Activated naive CD4-positive, alpha-beta T cell treated with anti-CD3 and anti-CD28 coated beads, Interleukin-2, amount 50 U/mL, for 72 hours (primary cell): ENCODE results near the gene LUC7L2. TPM values are rescaled to one million over a fixed set of nuclear protein-coding genes. Genes with fewer than 3 reads are reported as not detected.
A peak's percentile ranks its signal among the peaks of the same experiment; 100 is the strongest.
"Not testable (repeated sequence)": the region's sequence is repeated elsewhere in the genome, so short reads cannot be mapped to it uniquely, and the experiment has no call there.

ENCODE experiments used
- ATAC-seq, 2 donors: fragments of 150-1000 bp; cut with Tn5 transposase; 2 replicates each; pipeline ENCODE4 v1.10.0; 2021; ENCODE audit warnings: mild to moderate bottlenecking in 2 of 2, moderate library complexity in 2 of 2
- DNase-seq, 2 donors: peaks; one replicate each; pipeline ENCODE4 v3.0.0; 2021 to 2022; ENCODE audit warnings: low spot score in 2 of 2
- H3K27ac Mint-ChIP-seq, 2 donors: one replicate each; pipeline ENCODE4 v1.8.0; 2022; ENCODE audit warnings: mild to moderate bottlenecking in 2 of 2, mixed read lengths in 2 of 2
- H3K36me3 Mint-ChIP-seq, 2 donors: one replicate each; pipeline ENCODE4 v1.8.0; 2022; ENCODE audit warnings: mixed read lengths in 2 of 2
- H3K9me3 Mint-ChIP-seq, 2 donors: one replicate each; pipeline ENCODE4 v1.8.0; 2022; ENCODE audit warnings: mixed read lengths in 2 of 2
- total RNA-seq, 2 donors: library from RNA; stranded (reverse); gene quantifications; one replicate each; pipeline ENCODE4 v1.2.3, GENCODE V29; 2022

LUC7L2 gene
- total RNA-seq, 2 donors from 2014 or later: 136 to 143 TPM

DNA sequence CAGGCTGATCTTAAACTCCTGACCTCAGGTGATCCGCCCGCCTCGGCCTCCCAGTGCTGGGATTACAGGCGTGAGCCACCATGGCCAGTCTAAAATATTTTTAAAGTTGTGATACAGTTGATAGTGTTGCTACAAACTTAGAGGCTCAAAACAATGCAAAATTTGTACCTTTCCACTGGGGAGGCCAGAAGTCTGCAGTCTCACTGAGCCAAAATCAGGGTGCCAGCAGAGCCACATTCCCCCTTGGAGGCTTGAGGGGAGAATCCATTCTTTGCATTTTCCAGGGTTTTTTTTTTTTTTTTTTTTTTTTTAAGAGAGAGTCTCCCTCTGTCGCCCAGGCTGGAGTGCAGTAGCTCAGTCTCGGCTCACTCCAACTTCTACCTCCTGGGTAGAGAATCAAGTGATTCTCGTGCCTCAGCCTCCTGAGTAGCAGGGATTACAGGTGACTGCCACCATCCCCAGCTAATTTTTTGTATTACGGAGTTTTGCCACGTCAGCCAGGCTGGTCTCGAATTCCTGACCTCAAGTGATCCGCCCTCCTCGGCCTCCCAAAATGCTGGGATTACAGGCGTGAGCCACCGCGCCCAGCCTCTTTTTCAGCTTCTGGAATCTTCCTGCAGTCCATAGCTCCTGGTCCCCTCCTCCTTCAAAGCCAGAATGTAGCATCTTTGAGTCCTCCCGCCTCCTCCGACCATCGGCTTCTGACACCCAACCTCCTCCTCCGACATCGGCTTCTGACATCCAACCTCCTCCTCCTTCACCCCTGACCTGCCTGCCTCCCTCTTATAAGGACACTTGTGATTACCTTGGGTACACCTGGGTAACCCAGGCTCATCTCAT lies 86.6 kb downstream of the LUC7L2 start:
- no peaks in the 10 kb centered on the region for H3K36me3 Mint-ChIP-seq
- H3K27ac Mint-ChIP-seq: no peak overlapping the region
- ATAC-seq (no peak), DNase-seq (no peak)
- H3K9me3 Mint-ChIP-seq: no peaks in the 10 kb centered on the region

DNA sequence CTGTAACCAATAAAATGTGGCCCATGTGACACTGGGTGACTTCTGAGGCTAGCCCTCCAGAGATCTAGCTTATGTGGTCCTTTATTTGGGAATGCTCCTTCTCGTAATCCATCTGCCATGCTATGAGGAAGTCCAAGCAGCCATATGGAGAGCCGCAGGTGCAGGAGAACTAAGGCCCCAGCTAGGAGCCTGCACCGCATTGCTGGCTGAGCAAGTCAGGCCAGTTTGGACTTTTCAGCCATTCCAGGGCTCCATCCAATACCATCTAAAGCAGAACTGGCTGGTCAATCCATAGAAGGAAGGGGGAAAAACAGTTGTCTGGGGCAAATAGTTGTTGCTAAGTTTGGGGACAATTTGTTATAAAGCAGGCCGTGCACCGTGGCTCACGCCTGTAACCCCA lies 91.2 kb downstream of the LUC7L2 start:
- DNase-seq (no peak), ATAC-seq (no peak)
- H3K9me3 Mint-ChIP-seq: no peaks in the 10 kb centered on the region
- no peak overlapping the region for H3K27ac Mint-ChIP-seq
- H3K36me3 Mint-ChIP-seq: no peaks in the 10 kb centered on the region

DNA sequence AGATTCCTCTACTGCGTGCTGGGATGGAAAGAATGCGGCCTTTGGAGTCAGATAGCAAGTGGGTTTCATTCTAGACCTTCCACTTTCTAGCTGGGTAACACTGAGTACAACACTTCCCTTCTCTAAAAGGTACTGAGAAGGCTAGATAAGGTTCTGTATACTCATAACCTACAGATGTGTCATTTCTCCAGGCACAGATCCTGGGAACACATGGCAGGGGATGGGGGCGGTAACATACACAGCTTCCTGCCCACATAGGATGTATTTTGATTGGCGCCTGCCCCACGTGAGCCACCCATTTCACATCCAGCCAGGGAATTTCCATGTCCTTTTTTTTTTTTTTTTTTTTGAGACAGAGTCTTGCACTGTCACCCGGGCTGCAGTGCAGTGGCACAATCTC lies 91.9 kb downstream of the LUC7L2 start:
- Mint-ChIP-seq H3K9me3 (no peaks in the 10 kb centered on the region), H3K27ac (no peak overlapping the region), H3K36me3 (no peaks in the 10 kb centered on the region)
- ATAC-seq: no peak
- no peak for DNase-seq

DNA sequence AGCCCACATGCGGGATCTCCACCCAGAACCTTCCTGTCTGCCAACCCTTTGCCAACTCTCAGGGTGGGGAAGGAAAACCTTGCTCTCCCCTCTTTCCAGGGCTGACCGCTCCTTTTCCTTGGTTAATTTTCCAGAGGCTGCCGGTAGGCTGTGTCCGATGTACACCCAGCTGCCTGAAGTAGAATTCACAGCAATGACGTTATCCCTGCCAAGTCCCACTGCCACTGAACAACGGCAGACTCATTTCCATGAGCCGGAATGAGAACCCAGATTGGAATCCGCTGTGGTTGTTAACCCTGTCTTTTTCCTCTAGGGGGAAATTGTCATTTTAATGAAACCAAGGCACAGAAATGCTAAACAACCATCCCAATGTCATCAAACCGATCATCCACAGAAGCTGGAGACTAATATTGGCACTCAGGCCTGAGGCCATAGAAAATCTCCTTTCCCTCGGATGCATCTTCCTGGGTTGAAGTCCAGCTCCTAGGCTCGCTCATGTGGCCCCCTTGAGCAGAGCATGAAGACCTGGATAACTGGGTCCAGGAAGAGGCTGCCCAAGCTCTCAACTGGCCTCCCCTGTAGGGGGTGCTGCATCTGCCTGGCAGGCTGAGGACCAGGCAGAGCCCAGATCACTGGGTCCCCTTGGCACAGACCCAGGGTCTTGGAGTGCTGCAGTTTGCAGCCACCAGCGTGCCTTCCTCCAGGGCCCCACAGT lies 93.4 kb downstream of the LUC7L2 start:
- H3K27ac Mint-ChIP-seq: no peak overlapping the region
- H3K9me3 Mint-ChIP-seq: no peaks in the 10 kb centered on the region
- ATAC-seq (no peak), DNase-seq (no peak)
- H3K36me3 Mint-ChIP-seq: no peaks in the 10 kb centered on the region

DNA sequence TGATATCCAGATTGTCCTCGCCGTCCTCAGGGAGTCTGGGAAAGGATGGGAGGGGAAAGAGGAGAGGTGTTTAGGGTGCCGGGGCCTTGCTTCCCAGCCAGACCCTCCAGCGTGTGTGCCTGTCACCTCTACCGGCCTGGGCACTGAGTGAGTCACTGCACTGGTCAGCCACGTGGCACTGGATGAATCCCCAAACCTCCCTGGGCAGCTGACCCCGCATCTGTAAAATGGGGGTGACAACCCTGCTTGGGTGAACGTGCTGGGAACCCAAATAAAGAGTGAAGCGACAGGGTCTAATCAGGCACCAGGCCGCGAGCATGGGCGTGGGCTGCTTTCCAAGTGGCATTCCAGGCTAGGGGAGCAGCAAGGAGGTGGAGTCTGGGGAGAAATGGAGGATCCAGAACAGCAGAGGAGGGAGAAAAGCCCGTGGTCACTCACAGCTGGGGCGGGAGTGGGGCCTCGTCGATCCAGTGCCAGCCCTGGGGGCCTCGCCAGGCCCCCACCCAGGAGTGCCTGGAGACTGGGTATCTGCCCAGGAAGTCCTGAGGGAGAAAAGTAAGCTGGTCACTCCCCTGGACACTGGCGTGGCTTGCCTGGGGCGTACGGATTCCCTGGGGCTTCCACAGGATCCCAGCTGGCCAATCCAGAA lies 94.1 kb downstream of the LUC7L2 start:
- H3K27ac Mint-ChIP-seq: peak overlapping the region in 1 of 2 donors; percentile 44
- DNase-seq (no peak), ATAC-seq (no peak)
- H3K36me3 Mint-ChIP-seq: no peaks in the 10 kb centered on the region
- H3K9me3 Mint-ChIP-seq: no peaks in the 10 kb centered on the region

DNA sequence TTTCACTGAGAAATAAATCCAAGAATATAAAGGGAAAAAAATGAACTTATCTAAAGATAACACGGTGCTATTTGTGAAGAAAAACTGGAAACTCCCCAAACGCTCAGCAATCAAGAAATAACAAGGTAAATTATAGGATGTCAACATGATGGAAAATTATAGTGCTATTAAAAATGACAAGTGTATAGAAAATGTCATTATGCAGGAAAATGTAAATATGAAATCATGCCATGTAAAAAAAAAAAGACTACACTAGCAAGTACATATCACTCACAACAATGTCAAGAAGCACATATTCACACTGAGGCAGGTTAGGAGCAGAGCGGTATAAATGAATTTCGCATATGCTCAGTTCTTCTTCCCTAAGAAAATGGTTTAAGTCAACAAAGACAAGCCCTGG lies 96.1 kb downstream of the LUC7L2 start:
- H3K9me3 Mint-ChIP-seq: no peaks in the 10 kb centered on the region
- no peaks in the 10 kb centered on the region for H3K36me3 Mint-ChIP-seq
- H3K27ac Mint-ChIP-seq: no peak overlapping the region
- DNase-seq (no peak), ATAC-seq (no peak)

DNA sequence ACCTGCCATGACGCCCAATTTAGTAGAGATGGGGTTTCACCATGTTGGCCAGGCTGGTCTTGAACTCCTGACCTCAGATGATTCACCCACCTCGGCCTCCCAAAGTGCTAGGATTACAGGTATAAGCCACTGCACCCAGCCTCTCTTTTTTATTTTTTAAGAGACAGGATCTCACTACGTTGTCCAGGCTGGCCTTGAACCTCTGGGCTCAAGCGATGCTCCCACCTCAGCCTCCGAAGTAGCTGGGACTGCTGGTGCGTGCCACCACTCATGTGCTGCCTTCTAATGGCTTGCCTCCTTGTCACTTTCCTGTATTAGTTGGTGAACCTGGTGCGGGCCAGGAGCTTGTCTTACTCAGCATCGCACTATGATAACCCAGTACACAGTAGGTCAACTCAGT lies 96.8 kb downstream of the LUC7L2 start:
- H3K27ac Mint-ChIP-seq: no peak overlapping the region
- H3K9me3 Mint-ChIP-seq: no peaks in the 10 kb centered on the region
- DNase-seq (no peak), ATAC-seq (no peak)
- H3K36me3 Mint-ChIP-seq: no peaks in the 10 kb centered on the region

DNA sequence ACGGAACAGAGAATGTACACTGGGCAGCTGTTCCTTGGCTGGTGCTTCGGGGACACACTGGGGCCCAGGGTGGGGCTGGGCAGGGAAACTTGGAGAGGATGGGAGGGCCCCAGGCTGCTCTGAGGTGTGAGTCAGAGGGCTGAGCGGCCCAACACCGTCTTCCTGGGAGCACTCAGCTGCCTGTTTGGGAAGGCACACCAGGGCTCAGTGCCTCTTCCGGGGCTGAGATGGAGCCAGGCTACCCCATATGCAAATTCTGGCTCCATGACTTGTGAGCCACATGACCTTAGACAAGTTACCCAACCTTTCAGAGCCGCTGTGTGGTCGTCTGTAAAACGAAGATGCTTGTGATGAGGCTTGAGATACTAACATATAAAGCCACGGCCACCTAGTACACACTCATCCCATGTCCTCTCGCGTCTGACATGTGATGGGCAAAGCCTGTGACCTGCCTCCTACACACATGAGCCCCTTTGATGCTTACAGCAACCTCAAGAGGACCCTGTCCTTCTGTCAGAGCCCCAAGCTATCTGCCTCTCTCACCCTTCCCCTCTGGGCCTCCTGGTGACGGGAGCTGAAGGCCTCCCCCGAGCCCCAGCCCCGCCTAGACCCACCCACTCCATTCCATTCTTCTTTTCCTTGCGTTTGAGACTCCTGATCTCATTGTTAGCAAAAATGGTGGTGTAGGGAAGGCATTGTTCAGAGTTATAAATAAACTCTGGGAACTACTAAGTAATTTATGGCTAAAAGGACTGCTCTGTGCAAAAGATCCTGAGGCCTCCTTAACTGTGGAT lies 97.7 kb downstream of the LUC7L2 start:
- H3K27ac Mint-ChIP-seq: no peak overlapping the region

DNA sequence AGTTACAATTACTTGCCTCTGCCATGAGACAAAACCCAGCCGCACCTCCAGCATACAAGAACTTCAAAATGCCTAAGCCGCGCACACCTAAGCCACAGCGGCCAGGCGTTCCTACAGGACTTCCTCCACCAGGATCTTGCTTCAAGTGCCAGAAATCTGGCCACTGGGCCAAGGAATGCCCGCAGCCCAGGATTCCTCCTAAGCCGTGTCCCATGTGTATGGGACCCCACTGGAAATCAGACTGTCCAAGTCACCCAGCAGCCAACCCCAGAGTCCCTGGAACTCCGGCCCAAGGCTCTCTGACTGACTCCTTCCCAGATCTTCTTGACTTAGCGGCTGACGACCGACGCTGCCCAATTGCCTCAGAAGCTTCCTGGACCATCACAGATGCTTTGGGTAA lies 103.7 kb downstream of the LUC7L2 start:
- not testable (repeated sequence) for DNase-seq, H3K27ac Mint-ChIP-seq, ATAC-seq, H3K36me3 Mint-ChIP-seq, H3K9me3 Mint-ChIP-seq

More for the DNA sequence above, 97.7 kb downstream of the LUC7L2 start:
- H3K36me3 Mint-ChIP-seq: no peaks in the 10 kb centered on the region
- ATAC-seq: no peak
- H3K9me3 Mint-ChIP-seq: no peaks in the 10 kb centered on the region
- DNase-seq: no peak

DNA sequence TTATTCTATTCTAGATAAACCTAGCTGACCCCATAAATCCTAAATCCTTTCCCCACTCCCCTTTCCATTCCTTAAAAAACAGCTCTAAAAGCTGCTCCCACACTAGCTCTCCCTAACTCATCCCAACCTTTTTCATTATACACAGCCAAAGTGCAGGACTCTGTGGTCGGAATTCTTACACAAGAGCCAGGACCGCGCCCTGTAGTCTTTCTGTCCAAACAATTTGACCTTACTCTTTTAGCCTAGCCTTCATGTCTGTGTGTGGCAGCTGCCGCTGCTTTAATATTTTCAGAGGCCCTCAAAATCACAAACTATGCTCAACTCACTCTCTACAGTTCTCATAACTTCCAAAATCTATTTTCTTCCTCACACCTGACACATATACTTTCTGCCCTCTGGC lies 104.8 kb downstream of the LUC7L2 start:
- H3K9me3 Mint-ChIP-seq, H3K36me3 Mint-ChIP-seq, DNase-seq, H3K27ac Mint-ChIP-seq, ATAC-seq: not testable (repeated sequence)

DNA sequence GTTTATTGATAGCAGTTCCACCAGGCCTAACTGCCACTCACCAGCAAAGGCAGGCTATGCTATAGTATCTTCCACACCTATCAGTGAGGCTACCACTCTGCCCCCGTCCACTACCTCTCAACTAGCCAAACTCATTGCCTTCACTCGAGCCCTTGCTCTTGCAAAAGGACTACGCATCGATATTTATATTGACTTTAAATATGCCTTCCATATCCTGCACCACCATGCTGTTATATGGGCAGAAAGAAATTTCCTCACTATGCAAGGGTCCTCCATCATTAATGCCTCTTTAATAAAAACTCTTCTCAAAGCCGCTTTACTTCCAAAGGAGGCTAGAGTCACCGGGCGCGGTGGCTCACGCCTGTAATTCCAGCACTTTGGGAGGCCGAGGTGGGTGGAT lies 105.4 kb downstream of the LUC7L2 start:
- not testable (repeated sequence) for ATAC-seq, H3K27ac Mint-ChIP-seq, DNase-seq, H3K9me3 Mint-ChIP-seq, H3K36me3 Mint-ChIP-seq

DNA sequence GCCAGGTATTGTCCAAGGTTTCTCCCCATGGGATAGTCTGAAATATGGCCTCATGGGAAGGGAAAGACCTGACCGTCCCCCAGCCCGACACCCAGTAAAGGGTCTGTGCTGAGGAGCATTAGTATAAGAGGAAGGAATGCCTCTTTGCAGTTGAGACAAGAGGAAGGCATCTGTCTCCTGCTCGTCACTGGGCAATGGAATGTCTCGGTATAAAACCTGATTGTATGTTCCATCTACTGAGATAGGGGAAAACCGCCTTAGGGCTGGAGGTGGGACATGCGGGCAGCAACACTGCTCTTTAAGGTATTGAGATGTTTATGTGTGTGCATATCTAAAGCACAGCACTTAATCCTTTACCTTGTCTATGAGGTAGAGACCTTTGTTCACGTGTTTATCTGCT lies 108.0 kb downstream of the LUC7L2 start:
- not testable (repeated sequence) for H3K9me3 Mint-ChIP-seq, DNase-seq, H3K36me3 Mint-ChIP-seq, H3K27ac Mint-ChIP-seq, ATAC-seq

DNA sequence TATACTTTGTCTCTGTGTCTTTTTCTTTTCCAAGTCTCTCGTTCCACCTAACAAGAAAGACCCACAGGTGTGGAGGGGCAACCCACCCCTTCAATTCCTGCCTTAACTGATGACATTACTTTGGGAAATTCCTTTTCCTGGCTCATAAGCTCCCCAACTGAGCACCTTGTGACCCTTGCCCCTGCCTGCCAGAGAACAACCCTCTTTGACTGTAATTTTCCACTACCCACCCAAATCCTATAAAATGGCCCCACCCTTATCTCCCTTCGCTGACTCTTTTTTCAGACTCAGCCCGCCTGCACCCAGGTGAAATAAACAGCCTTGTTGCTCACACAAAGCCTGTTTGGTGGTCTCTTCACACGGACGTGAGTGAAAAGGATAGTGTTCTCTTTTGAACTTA lies 108.6 kb downstream of the LUC7L2 start:
- H3K36me3 Mint-ChIP-seq: not testable (repeated sequence)
- H3K27ac Mint-ChIP-seq: peak overlapping the region in 1 of 2 donors; percentile 45

DNA sequence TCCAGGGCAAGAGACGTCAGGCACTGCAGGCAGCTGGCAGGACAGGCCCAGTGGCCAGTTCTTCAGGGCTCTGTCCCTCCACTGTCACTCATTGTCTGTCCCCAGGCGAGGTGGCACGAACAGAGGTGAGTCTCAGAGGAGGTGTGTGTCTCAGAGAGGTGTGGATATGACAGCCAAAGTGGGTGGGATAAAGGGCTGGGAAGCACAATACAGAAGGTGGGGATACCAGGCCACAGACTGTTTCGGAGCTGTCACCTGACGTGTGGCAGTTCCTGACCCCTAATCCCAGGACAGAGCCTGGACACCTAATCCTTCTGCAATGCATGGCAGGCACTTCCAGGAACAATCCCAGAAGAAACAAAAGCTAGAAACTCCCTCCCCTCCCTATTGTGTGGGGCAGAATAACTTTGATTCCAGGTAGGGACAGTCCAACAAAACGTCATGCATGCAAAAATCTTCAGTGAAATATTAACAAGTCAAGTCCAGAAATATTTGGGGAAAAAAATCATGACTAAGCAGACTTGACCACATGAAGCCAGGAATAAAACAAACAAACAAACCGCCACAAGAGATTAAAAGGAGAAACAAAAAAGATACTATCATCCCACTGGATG lies 112.2 kb downstream of the LUC7L2 start:
- Mint-ChIP-seq H3K36me3 (no peaks in the 10 kb centered on the region), H3K27ac (no peak overlapping the region), H3K9me3 (no peaks in the 10 kb centered on the region)
- no peak for ATAC-seq
- no peak for DNase-seq

More for the DNA sequence above, 108.6 kb downstream of the LUC7L2 start:
- not testable (repeated sequence) for H3K9me3 Mint-ChIP-seq, ATAC-seq, DNase-seq
